ENCODE data around the gene STX8. TPM values are rescaled to one million over a fixed set of nuclear protein-coding genes. Genes with fewer than 3 reads are reported as not detected.
A peak's percentile ranks its signal among the peaks of the same experiment; 100 is the strongest.
"Not testable (repeated sequence)": the region's sequence is repeated elsewhere in the genome, so short reads cannot be mapped to it uniquely, and the experiment has no call there.

STX8 gene
- total RNA-seq, 4 donors from 2014 or later: 58.6 to 86.9 (median 66.3) TPM

DNA sequence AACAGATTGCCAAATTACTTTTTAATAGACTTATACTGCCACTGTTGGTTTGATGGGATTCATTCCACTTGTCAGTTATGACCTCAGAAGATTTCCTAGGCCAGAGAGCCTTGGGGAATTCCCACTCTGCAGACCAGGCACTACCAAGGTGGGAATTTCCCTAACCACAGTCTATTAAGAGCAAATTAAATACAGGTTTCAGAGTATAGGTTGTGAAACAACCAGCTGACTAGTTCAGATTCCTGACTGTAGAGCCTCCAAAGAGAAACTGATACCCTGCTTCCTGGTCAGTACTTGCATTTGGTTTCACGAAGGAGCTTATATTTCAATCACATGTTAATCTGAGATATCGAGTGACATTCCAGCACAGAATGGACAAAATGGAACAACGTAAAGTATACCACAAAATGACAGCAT lies 186.5 kb downstream of the STX8 start:
- TF ChIP-seq, protein P1, sequence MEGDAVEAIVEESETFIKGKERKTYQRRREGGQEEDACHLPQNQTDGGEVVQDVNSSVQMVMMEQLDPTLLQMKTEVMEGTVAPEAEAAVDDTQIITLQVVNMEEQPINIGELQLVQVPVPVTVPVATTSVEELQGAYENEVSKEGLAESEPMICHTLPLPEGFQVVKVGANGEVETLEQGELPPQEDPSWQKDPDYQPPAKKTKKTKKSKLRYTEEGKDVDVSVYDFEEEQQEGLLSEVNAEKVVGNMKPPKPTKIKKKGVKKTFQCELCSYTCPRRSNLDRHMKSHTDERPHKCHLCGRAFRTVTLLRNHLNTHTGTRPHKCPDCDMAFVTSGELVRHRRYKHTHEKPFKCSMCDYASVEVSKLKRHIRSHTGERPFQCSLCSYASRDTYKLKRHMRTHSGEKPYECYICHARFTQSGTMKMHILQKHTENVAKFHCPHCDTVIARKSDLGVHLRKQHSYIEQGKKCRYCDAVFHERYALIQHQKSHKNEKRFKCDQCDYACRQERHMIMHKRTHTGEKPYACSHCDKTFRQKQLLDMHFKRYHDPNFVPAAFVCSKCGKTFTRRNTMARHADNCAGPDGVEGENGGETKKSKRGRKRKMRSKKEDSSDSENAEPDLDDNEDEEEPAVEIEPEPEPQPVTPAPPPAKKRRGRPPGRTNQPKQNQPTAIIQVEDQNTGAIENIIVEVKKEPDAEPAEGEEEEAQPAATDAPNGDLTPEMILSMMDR (IDR thresholded peaks at IDR 0.05): no peak
- DNase-seq (ENCODE audit: low spot score) (no peak), ATAC-seq (ENCODE audit: low FRiP score) (peak; percentile 73)

DNA sequence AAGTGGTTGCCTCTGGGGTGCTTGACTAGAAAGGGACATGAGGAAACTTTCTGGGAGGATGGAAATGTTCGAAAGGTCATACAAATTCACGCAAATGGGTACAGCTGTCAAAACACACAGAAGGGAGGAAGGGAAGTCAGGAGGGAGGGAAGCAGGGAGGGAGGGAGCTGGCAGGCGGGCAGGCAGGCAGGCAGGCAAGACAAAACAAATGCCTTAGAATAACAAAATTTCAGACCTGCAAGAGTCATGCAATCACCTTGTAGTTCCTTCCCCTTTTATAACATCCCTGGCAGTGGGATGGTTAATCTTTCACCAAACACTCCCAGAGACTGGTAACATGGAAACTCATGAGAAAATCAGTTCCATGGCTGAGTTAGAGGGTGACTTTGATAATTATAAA lies 189.2 kb downstream of the STX8 start:
- ATAC-seq (ENCODE audit: low FRiP score) (no peak), DNase-seq (ENCODE audit: low spot score) (no peak)
- TF ChIP-seq, protein P1 (IDR thresholded peaks at IDR 0.05): no peak

GRCh38 chr17:9383826-9384225 lies 191.8 kb downstream of the STX8 start:
- no peak for ATAC-seq (ENCODE audit: low FRiP score)
- TF ChIP-seq, protein P1 (IDR thresholded peaks at IDR 0.05): no peak
- DNase-seq (ENCODE audit: low spot score): no peak

DNA sequence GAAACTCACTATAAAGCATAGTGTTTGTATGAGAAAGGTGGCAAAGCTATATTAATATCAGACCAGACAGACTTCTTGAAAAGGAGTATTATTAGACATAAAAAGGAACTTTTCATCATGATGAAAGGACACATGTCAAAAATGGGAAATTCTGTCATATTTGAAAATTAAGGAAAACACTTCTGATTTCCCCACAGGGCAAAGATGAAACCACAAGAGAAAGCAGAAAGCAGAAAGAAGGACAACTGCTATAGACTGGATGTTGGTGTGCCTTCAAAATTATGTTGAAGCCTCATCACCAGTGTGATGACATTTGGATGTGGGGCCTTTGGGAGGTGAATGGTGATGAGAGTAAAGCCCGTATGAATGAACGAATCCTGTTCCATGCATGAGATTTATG lies 193.0 kb downstream of the STX8 start:
- no peak for ATAC-seq (ENCODE audit: low FRiP score)
- TF ChIP-seq, protein P1 (IDR thresholded peaks at IDR 0.05): no peak
- no peak for DNase-seq (ENCODE audit: low spot score)

GRCh38 chr17:9381068-9381467 lies 194.6 kb downstream of the STX8 start:
- TF ChIP-seq, protein P1 (IDR thresholded peaks at IDR 0.05): no peak
- no peak for ATAC-seq (ENCODE audit: low FRiP score)
- no peak for DNase-seq (ENCODE audit: low spot score)

DNA sequence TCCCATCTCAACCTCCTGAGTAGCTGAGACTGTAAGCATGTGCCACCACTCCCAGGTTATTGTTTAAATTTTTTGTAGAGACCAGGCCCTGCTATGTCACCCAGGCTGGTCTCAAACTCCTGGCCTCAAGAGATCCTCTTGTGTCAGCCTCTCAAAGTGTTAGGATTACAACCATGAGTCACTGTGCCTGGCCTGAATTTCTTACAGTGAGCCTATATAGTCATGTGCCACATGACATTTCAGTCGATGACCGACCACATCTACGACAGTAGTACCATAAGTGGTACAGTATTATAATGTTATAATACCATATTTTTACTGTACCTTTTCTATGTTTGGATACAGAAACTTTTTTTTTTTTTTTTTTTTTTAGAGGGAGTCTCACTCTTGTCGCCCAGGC lies 195.3 kb downstream of the STX8 start:
- TF ChIP-seq, protein P1 (IDR thresholded peaks at IDR 0.05): no peak
- DNase-seq (ENCODE audit: low spot score) (no peak), ATAC-seq (ENCODE audit: low FRiP score) (no peak)

DNA sequence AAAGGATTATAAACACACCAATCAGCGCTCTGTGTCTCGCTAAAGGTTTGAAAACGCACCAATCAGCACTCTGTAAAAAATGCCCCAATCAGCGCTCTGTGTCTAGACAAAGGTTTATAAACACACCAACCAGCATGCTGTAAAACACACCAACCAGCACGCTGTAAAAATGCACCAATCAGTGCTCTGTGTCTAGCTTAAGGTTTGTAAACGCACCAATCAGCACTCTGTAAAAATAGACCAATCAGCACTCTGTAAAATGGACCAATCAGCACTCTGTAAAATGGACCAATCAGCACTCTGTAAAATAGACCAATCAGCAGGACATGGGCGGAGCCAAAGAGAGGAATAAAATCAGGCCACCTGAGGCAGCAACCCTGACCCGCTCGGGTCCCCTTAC lies 199.4 kb downstream of the STX8 start:
- ATAC-seq (ENCODE audit: low FRiP score); DNase-seq (ENCODE audit: low spot score): not testable (repeated sequence)

GRCh38 chr17:9371019-9371418 lies 204.6 kb downstream of the STX8 start:
- no peak for ATAC-seq (ENCODE audit: low FRiP score)
- TF ChIP-seq, protein P1 (IDR thresholded peaks at IDR 0.05): no peak
- DNase-seq (ENCODE audit: low spot score): no peak

All from omental fat pad (tissue), 4 donors.